H9 (cell line): Measurements from ENCODE around the gene MOXD1. TPM values are rescaled to one million over a fixed set of nuclear protein-coding genes. Genes with fewer than 3 reads are reported as not detected.

Source experiments
- DNase-seq: peaks from one replicate; pipeline ENCODE4 v3.0.0-alpha.2; 2017
- H2AFZ ChIP-seq: one replicate; pipeline ENCODE4 v1.6.1; 2013; ENCODE audit warnings: mild to moderate bottlenecking, low read length, control low read depth, moderate library complexity
- H2AK5ac ChIP-seq: 2 replicates; pipeline ENCODE4 v1.6.1; 2013; ENCODE audit warnings: low read length, control low read depth, mixed read lengths; ENCODE audit not compliant: insufficient read length
- H2BK120ac ChIP-seq: one replicate; pipeline ENCODE4 v1.6.1; 2013; ENCODE audit warnings: low read depth, mild to moderate bottlenecking, low read length, control low read depth, inconsistent platforms; ENCODE audit not compliant: poor library complexity, severe bottlenecking
- H2BK12ac ChIP-seq: 2 replicates; pipeline ENCODE4 v1.6.1; 2013; ENCODE audit warnings: low read length, control low read depth, mixed read lengths, low read depth; ENCODE audit not compliant: insufficient read length
- H2BK15ac ChIP-seq: 2 replicates; pipeline ENCODE4 v1.6.1; 2013; ENCODE audit warnings: low read depth, low read length, control low read depth
- H2BK20ac ChIP-seq: one replicate; pipeline ENCODE4 v1.6.1; 2013; ENCODE audit warnings: low read depth, mild to moderate bottlenecking, low read length, control low read depth, inconsistent platforms; ENCODE audit not compliant: poor library complexity, severe bottlenecking
- H2BK5ac ChIP-seq: 2 replicates; pipeline ENCODE4 v1.6.1; 2013; ENCODE audit warnings: low read length, control low read depth, mixed read lengths; ENCODE audit not compliant: insufficient read length
- H3K14ac ChIP-seq: 2 replicates; pipeline ENCODE4 v1.6.1; 2013; ENCODE audit warnings: low read length, control low read depth; ENCODE audit not compliant: insufficient read depth
- H3K18ac ChIP-seq: 2 replicates; pipeline ENCODE4 v1.6.1; 2013; ENCODE audit warnings: low read depth, mild to moderate bottlenecking, mixed read lengths, low read length, control low read depth; ENCODE audit not compliant: insufficient read length
- H3K23ac ChIP-seq: 2 replicates; pipeline ENCODE4 v1.6.1; 2013; ENCODE audit warnings: low read length, control low read depth, mixed read lengths, low read depth; ENCODE audit not compliant: insufficient read length
- H3K23me2 ChIP-seq: 2 replicates; pipeline ENCODE4 v1.6.1; 2013; ENCODE audit warnings: low read depth, mild to moderate bottlenecking, mixed read lengths, low read length, control low read depth; ENCODE audit not compliant: insufficient read length, poor library complexity, severe bottlenecking
- H3K27ac ChIP-seq: 2 replicates; pipeline ENCODE4 v1.5.1; 2013; ENCODE audit warnings: low read length, control low read depth, mixed read lengths, low read depth; ENCODE audit not compliant: insufficient read length
- H3K27me3 ChIP-seq: 2 replicates; pipeline ENCODE4 v1.6.1; 2013; ENCODE audit warnings: low read length, control low read depth, inconsistent platforms; ENCODE audit not compliant: insufficient read depth
- H3K4ac ChIP-seq: 2 replicates; pipeline ENCODE4 v1.6.1; 2013; ENCODE audit warnings: low read depth, mild to moderate bottlenecking, control low read depth, inconsistent platforms, low read length, moderate library complexity
- H3K4me1 ChIP-seq: 2 replicates; pipeline ENCODE4 v1.6.1; 2013; ENCODE audit warnings: low read length, control low read depth, inconsistent platforms; ENCODE audit not compliant: insufficient read depth
- H3K4me2 ChIP-seq: 2 replicates; pipeline ENCODE4 v1.6.1; 2013; ENCODE audit warnings: low read length, control low read depth, mixed read lengths; ENCODE audit not compliant: insufficient read length, insufficient read depth
- H3K56ac ChIP-seq: 2 replicates; pipeline ENCODE4 v1.6.1; 2013; ENCODE audit warnings: low read depth, mild to moderate bottlenecking, mixed read lengths, low read length, control low read depth; ENCODE audit not compliant: insufficient read length
- H3K79me1 ChIP-seq: 2 replicates; pipeline ENCODE4 v1.6.1; 2013; ENCODE audit warnings: low read depth, mild to moderate bottlenecking, moderate library complexity, low read length, control low read depth, inconsistent platforms; ENCODE audit not compliant: insufficient read depth, poor library complexity, severe bottlenecking
- H3K79me2 ChIP-seq: 2 replicates; pipeline ENCODE4 v1.6.1; 2013; ENCODE audit warnings: low read length, control low read depth, inconsistent platforms; ENCODE audit not compliant: insufficient read depth
- H3K9ac ChIP-seq: 2 replicates; pipeline ENCODE4 v1.6.1; 2013; ENCODE audit warnings: low read length, control low read depth, mixed read lengths; ENCODE audit not compliant: insufficient read length; ENCODE audit errors: extremely low read depth
- H3K9me3 ChIP-seq: one replicate; pipeline ENCODE4 v1.6.1; 2013; ENCODE audit warnings: low read depth, low read length, inconsistent platforms; ENCODE audit not compliant: control insufficient read depth
- H3T11ph ChIP-seq: one replicate; pipeline ENCODE4 v1.6.1; 2013; ENCODE audit warnings: mild to moderate bottlenecking, low read length, control low read depth, inconsistent platforms
- H4K20me1 ChIP-seq: one replicate; pipeline ENCODE4 v1.6.1; 2013; ENCODE audit not compliant: control insufficient read depth, insufficient read length, insufficient read depth
- H4K5ac ChIP-seq: 2 replicates; pipeline ENCODE4 v1.6.1; 2013; ENCODE audit warnings: low read depth, mild to moderate bottlenecking, mixed read lengths, low read length, control low read depth; ENCODE audit not compliant: insufficient read length
- H4K8ac ChIP-seq: replicated peaks from 2 replicates; pipeline ENCODE4 v1.6.1; 2013; ENCODE audit warnings: low read length, control low read depth, mixed read lengths, low read depth; ENCODE audit not compliant: insufficient read length
- H4K91ac ChIP-seq: 2 replicates; pipeline ENCODE4 v1.6.1; 2013; ENCODE audit warnings: low read depth, mild to moderate bottlenecking, moderate library complexity, mixed read lengths, low read length, control low read depth; ENCODE audit not compliant: insufficient read length
- H3K27ac Mint-ChIP-seq, 3 experiments: 2 replicates in 2 of 3; 3 replicates in 1 of 3; pipeline ENCODE4 v1.8.0; 2020 to 2021; ENCODE audit warnings: mixed read lengths in 3 of 3, mild to moderate bottlenecking in 1 of 3, moderate library complexity in 1 of 3
- H3K27me3 Mint-ChIP-seq: 2 replicates; pipeline ENCODE4 v1.8.0; 2021; ENCODE audit warnings: low read depth, mild to moderate bottlenecking, moderate library complexity, mixed read lengths
- H3K36me3 Mint-ChIP-seq, 3 experiments: 2 replicates in 2 of 3; 3 replicates in 1 of 3; pipeline ENCODE4 v1.8.0; 2020 to 2021; ENCODE audit warnings: low read depth in 3 of 3, mixed read lengths in 3 of 3; ENCODE audit not compliant: insufficient read depth in 1 of 3
- H3K4me1 Mint-ChIP-seq, 2 experiments: 2 replicates each; pipeline ENCODE4 v1.8.0; 2020; ENCODE audit warnings: mixed read lengths in 2 of 2
- H3K4me3 Mint-ChIP-seq, 2 experiments: 2 replicates in 1 of 2; 3 replicates in 1 of 2; pipeline ENCODE4 v1.8.0; 2020 to 2021; ENCODE audit warnings: mild to moderate bottlenecking in 2 of 2, mixed read lengths in 2 of 2, moderate library complexity in 1 of 2
- H3K9me3 Mint-ChIP-seq, 2 experiments: 2 replicates in 1 of 2; 3 replicates in 1 of 2; pipeline ENCODE4 v1.8.0; 2020; ENCODE audit warnings: mild to moderate bottlenecking in 2 of 2, mixed read lengths in 2 of 2, moderate library complexity in 1 of 2
- CTCF ChIP-seq: fragments of 200-600 bp; sonication (generic); conservative IDR thresholded peaks from 3 replicates; pipeline ENCODE4 v1.8.0; 2021; ENCODE audit warnings: antibody characterized with exemption, mild to moderate bottlenecking
- total RNA-seq: library from RNA; stranded (reverse); gene quantifications from 2 replicates; pipeline ENCODE4 v1.2.1, GENCODE V29; 2021

The MOXD1 gene
- total RNA-seq, 1 experiment from 2014 or later, result 2.3 TPM

- no peaks in the 10 kb centered on the region; the same call in 1 of the 2 replicates for H3K27me3 Mint-ChIP-seq
- Histone ChIP-seq H3K14ac (no peak overlapping the region), H3K56ac (no peak overlapping the region), H2BK15ac (no peak overlapping the region), H4K5ac (no peak overlapping the region), H2BK20ac (no peak overlapping the region), H2AK5ac (no peak overlapping the region), H4K91ac (no peak overlapping the region), H3K9ac (no peak overlapping the region), H3K79me1 (no peaks in the 10 kb centered on the region), H3K4me2 (no peak overlapping the region), H3K23me2 (no peaks in the 10 kb centered on the region), H4K20me1 (no peaks in the 10 kb centered on the region), H3K79me2 (no peaks in the 10 kb centered on the region), H2AFZ (no peak overlapping the region), H3K9me3 (no peaks in the 10 kb centered on the region), H3K23ac (no peak overlapping the region), H3K27me3 (no peaks in the 10 kb centered on the region), H3K4ac (no peak overlapping the region), H2BK120ac (no peak overlapping the region), H4K8ac (no peak overlapping the region), H3K27ac (no peak overlapping the region), H3T11ph (no peak overlapping the region), H3K4me1 (no peaks in the 10 kb centered on the region; the same call in 1 of the 2 replicates), H2BK12ac (no peak overlapping the region), H2BK5ac (no peak overlapping the region), H3K18ac (no peak overlapping the region)
- H3K4me1 Mint-ChIP-seq, result peaks cover 14 to 18% of the 10 kb centered on the region in 2 experiments
- TF ChIP-seq CTCF, result no peak
- no peak overlapping the region for H3K4me3 Mint-ChIP-seq
- H3K9me3 Mint-ChIP-seq, result peaks cover 19 to 22% of the 10 kb centered on the region in 2 experiments
- no peak for DNase-seq
- H3K36me3 Mint-ChIP-seq, result peaks cover 6 to 17% (median 7%) of the 10 kb centered on the region in 3 experiments; a peak in 6 of 7 replicates
- H3K27ac Mint-ChIP-seq, result no peak overlapping the region
Observed at GRCh38 chr6:132443206-132443605, 41.9 kb upstream of the MOXD1 start.
